ENCODE data around the gene RARRES1. TPM values are rescaled to one million over a fixed set of nuclear protein-coding genes. Genes with fewer than 3 reads are reported as not detected.
A peak's percentile ranks its signal among the peaks of the same experiment; 100 is the strongest.

Gene RARRES1
- total and polyA plus RNA-seq, 2 experiments from 2014 or later = 0.10 to 0.82 TPM

GRCh38 chr3:158710601-158711000 is 21.7 kb downstream of the RARRES1 start:
- no peaks in the 10 kb centered on the region for H4K20me1 ChIP-seq (replicated peaks; ENCODE audit: insufficient read depth)
- peaks cover 6% of the 10 kb centered on the region; the same call in 2 of the 3 replicates for H3K36me3 Mint-ChIP-seq (ENCODE audit: low read depth)
- H3K36me3 ChIP-seq (ENCODE audit: insufficient read depth) = no peaks in the 10 kb centered on the region
- no peak overlapping the region for H3K4me3 ChIP-seq
- no peaks in the 10 kb centered on the region for H3K79me2 ChIP-seq (replicated peaks; ENCODE audit: insufficient read depth)
- H3K9me2 ChIP-seq (ENCODE audit: insufficient read depth) = no peaks in the 10 kb centered on the region
- peaks cover 24% of the 10 kb centered on the region; the same call in 2 of the 3 replicates for H3K4me1 Mint-ChIP-seq
- no peak for TF ChIP-seq POLR2AphosphoS5 (IDR thresholded peaks at IDR 0.05; ENCODE audit: low read depth)
- TF ChIP-seq, protein P1, sequence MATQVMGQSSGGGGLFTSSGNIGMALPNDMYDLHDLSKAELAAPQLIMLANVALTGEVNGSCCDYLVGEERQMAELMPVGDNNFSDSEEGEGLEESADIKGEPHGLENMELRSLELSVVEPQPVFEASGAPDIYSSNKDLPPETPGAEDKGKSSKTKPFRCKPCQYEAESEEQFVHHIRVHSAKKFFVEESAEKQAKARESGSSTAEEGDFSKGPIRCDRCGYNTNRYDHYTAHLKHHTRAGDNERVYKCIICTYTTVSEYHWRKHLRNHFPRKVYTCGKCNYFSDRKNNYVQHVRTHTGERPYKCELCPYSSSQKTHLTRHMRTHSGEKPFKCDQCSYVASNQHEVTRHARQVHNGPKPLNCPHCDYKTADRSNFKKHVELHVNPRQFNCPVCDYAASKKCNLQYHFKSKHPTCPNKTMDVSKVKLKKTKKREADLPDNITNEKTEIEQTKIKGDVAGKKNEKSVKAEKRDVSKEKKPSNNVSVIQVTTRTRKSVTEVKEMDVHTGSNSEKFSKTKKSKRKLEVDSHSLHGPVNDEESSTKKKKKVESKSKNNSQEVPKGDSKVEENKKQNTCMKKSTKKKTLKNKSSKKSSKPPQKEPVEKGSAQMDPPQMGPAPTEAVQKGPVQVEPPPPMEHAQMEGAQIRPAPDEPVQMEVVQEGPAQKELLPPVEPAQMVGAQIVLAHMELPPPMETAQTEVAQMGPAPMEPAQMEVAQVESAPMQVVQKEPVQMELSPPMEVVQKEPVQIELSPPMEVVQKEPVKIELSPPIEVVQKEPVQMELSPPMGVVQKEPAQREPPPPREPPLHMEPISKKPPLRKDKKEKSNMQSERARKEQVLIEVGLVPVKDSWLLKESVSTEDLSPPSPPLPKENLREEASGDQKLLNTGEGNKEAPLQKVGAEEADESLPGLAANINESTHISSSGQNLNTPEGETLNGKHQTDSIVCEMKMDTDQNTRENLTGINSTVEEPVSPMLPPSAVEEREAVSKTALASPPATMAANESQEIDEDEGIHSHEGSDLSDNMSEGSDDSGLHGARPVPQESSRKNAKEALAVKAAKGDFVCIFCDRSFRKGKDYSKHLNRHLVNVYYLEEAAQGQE (IDR thresholded peaks at IDR 0.05; ENCODE audit: unreplicated experiment) = no peak
- TF ChIP-seq ZNF331 (CRISPR knock-in tag; IDR thresholded peaks at IDR 0.05; ENCODE audit: low read depth) = no peak
- TF ChIP-seq STAT1 (IDR thresholded peaks at IDR 0.05; ENCODE audit: unreplicated experiment) = no peak
- TF ChIP-seq NANOG (IDR thresholded peaks at IDR 0.05; ENCODE audit: borderline replicate concordance) = no peak
- peak overlapping the region; percentile 59; the same call in 1 of the 2 replicates for H3K27ac Mint-ChIP-seq
- no peaks in the 10 kb centered on the region for H3F3A ChIP-seq (replicated peaks; ENCODE audit: low read depth)
- no peak overlapping the region for H3K4me3 Mint-ChIP-seq
- H3K27me3 ChIP-seq (ENCODE audit: insufficient read depth) = no peaks in the 10 kb centered on the region
- H2AFZ ChIP-seq = no peak overlapping the region
- ATAC-seq (no peak), DNase-seq (ENCODE audit: low spot score) (no peak)
- no peaks in the 10 kb centered on the region; the same call in 1 of the 2 replicates for H3K4me1 ChIP-seq (ENCODE audit: insufficient read depth)
- H3K27ac ChIP-seq (ENCODE audit: low read depth) = no peak overlapping the region
- H3K4me2 ChIP-seq = no peak overlapping the region
- no peaks in the 10 kb centered on the region for H3K27me3 Mint-ChIP-seq (ENCODE audit: insufficient read depth, low read depth, poor library complexity)
- H3K9me3 Mint-ChIP-seq = no peaks in the 10 kb centered on the region

- H3K4me3 Mint-ChIP-seq = no peak overlapping the region
- H3K27ac Mint-ChIP-seq = no peak overlapping the region
- Histone ChIP-seq H3K4me3 (no peak overlapping the region), H3K4me2 (no peak overlapping the region), H3K36me3 (ENCODE audit: insufficient read depth) (no peaks in the 10 kb centered on the region), H3K27me3 (ENCODE audit: insufficient read depth) (no peaks in the 10 kb centered on the region), H3K79me2 (replicated peaks; ENCODE audit: insufficient read depth) (no peaks in the 10 kb centered on the region), H3K4me1 (ENCODE audit: insufficient read depth) (no peaks in the 10 kb centered on the region; the same call in 1 of the 2 replicates), H3K27ac (ENCODE audit: low read depth) (no peak overlapping the region), H3K9me2 (ENCODE audit: insufficient read depth) (no peaks in the 10 kb centered on the region), H3F3A (replicated peaks; ENCODE audit: low read depth) (no peaks in the 10 kb centered on the region), H2AFZ (no peak overlapping the region), H4K20me1 (replicated peaks; ENCODE audit: insufficient read depth) (no peaks in the 10 kb centered on the region)
- ATAC-seq = no peak
- H3K9me3 Mint-ChIP-seq = no peaks in the 10 kb centered on the region
- peaks cover 6% of the 10 kb centered on the region; the same call in 2 of the 3 replicates for H3K36me3 Mint-ChIP-seq (ENCODE audit: low read depth)
- H3K4me1 Mint-ChIP-seq = peaks cover 24% of the 10 kb centered on the region; the same call in 2 of the 3 replicates
- no peak for DNase-seq (ENCODE audit: low spot score)
- no peaks in the 10 kb centered on the region for H3K27me3 Mint-ChIP-seq (ENCODE audit: insufficient read depth, low read depth, poor library complexity)
- TF ChIP-seq ZNF331 (CRISPR knock-in tag; IDR thresholded peaks at IDR 0.05; ENCODE audit: low read depth) = no peak
- no peak for TF ChIP-seq JUNB (IDR thresholded peaks at IDR 0.05; ENCODE audit: unreplicated experiment)
- no peak for TF ChIP-seq CREB1 (CRISPR knock-in tag; IDR thresholded peaks at IDR 0.05; ENCODE audit: low read depth)
- TF ChIP-seq ETS1 (IDR thresholded peaks at IDR 0.05) = no peak
- TF ChIP-seq, protein P1 (IDR thresholded peaks at IDR 0.05; ENCODE audit: unreplicated experiment) = no peak
- no peak for TF ChIP-seq STAT1 (IDR thresholded peaks at IDR 0.05; ENCODE audit: unreplicated experiment)
- TF ChIP-seq EZH2 (IDR thresholded peaks at IDR 0.05; ENCODE audit: low read depth, unreplicated experiment) = no peak
- no peak for TF ChIP-seq ZNF114 (CRISPR knock-in tag; IDR thresholded peaks at IDR 0.05)
- no peak for TF ChIP-seq POLR2AphosphoS5 (IDR thresholded peaks at IDR 0.05; ENCODE audit: low read depth)
- TF ChIP-seq CTCF (conservative IDR thresholded peaks at IDR 0.05; ENCODE audit: low read depth in 2 of 2) = no peak
Measured at GRCh38 chr3:158709666-158710083, 22.6 kb downstream of the RARRES1 start.

Data from GM23338 (cell line).